ENCODE results near the gene LDLRAD4.

The LDLRAD4 gene

GRCh38 chr18:13201292-13201691 is 17.3 kb upstream of the LDLRAD4 start:
- TF ChIP-seq EP300 (IDR thresholded peaks at IDR 0.05; ENCODE audit: borderline replicate concordance) = no peak
- no peak for TF ChIP-seq NFIC (IDR thresholded peaks at IDR 0.05)
- no peak for TF ChIP-seq TAF1 (IDR thresholded peaks at IDR 0.05; ENCODE audit: low read depth)
- TF ChIP-seq FOXM1 (IDR thresholded peaks at IDR 0.05; ENCODE audit: borderline replicate concordance, low read depth) = no peak

GRCh38 chr18:13202571-13202970 is 16.0 kb upstream of the LDLRAD4 start:
- TF ChIP-seq MAX (IDR thresholded peaks at IDR 0.05) (no peak), RAD21 (IDR thresholded peaks at IDR 0.05; ENCODE audit: low read depth) (peak; percentile 38; the same call in 1 of the 2 replicates), REST (IDR thresholded peaks at IDR 0.05; ENCODE audit: low read depth) (peak; percentile 41; the same call in 1 of the 2 replicates)

GRCh38 chr18:13206301-13206700 is 12.3 kb upstream of the LDLRAD4 start:
- TF ChIP-seq NFIC (IDR thresholded peaks at IDR 0.05) = no peak
- TF ChIP-seq CEBPB (IDR thresholded peaks at IDR 0.05) = no peak
- no peak for TF ChIP-seq YY1 (IDR thresholded peaks at IDR 0.05; ENCODE audit: low read depth)
- TF ChIP-seq REST (IDR thresholded peaks at IDR 0.05; ENCODE audit: low read depth) = no peak
- no peak for TF ChIP-seq EP300 (IDR thresholded peaks at IDR 0.05; ENCODE audit: borderline replicate concordance)
- no peak for TF ChIP-seq TCF12 (IDR thresholded peaks at IDR 0.05; ENCODE audit: low read depth)
- TF ChIP-seq FOXM1 (IDR thresholded peaks at IDR 0.05; ENCODE audit: borderline replicate concordance, low read depth) = no peak

- no peak for TF ChIP-seq MAX (IDR thresholded peaks at IDR 0.05)
- TF ChIP-seq EP300 (IDR thresholded peaks at IDR 0.05; ENCODE audit: borderline replicate concordance) = no peak
- TF ChIP-seq USF1 (IDR thresholded peaks at IDR 0.05) = no peak
- no peak for TF ChIP-seq ZBTB7A (IDR thresholded peaks at IDR 0.05; ENCODE audit: low read depth)
- no peak for TF ChIP-seq TEAD4 (IDR thresholded peaks at IDR 0.05)
- TF ChIP-seq YY1 (IDR thresholded peaks at IDR 0.05; ENCODE audit: low read depth) = no peak
- TF ChIP-seq NFIC (IDR thresholded peaks at IDR 0.05) = no peak
- no peak for TF ChIP-seq FOXM1 (IDR thresholded peaks at IDR 0.05; ENCODE audit: borderline replicate concordance, low read depth)
- TF ChIP-seq CREB1 (IDR thresholded peaks at IDR 0.05; ENCODE audit: low read depth) = no peak
- TF ChIP-seq TCF12 (IDR thresholded peaks at IDR 0.05; ENCODE audit: low read depth) = no peak
- TF ChIP-seq EGR1 (IDR thresholded peaks at IDR 0.05) = no peak
Measured at GRCh38 chr18:13207294-13207693, 11.3 kb upstream of the LDLRAD4 start.

- TF ChIP-seq TEAD4 (IDR thresholded peaks at IDR 0.05) (no peak), TAF1 (IDR thresholded peaks at IDR 0.05; ENCODE audit: low read depth) (no peak), TCF12 (IDR thresholded peaks at IDR 0.05; ENCODE audit: low read depth) (no peak), NFIC (IDR thresholded peaks at IDR 0.05) (no peak), EP300 (IDR thresholded peaks at IDR 0.05; ENCODE audit: borderline replicate concordance) (no peak), YY1 (IDR thresholded peaks at IDR 0.05; ENCODE audit: low read depth) (no peak)
Measured at GRCh38 chr18:13211534-13211933, 7.0 kb upstream of the LDLRAD4 start.

GRCh38 chr18:13213036-13213795 is 5.3 kb upstream of the LDLRAD4 start:
- no peak for TF ChIP-seq CREB1 (IDR thresholded peaks at IDR 0.05; ENCODE audit: low read depth)
- TF ChIP-seq USF1 (IDR thresholded peaks at IDR 0.05) = no peak
- no peak for TF ChIP-seq TAF1 (IDR thresholded peaks at IDR 0.05; ENCODE audit: low read depth)
- TF ChIP-seq EP300 (IDR thresholded peaks at IDR 0.05; ENCODE audit: borderline replicate concordance) = no peak
- no peak for TF ChIP-seq TCF12 (IDR thresholded peaks at IDR 0.05; ENCODE audit: low read depth)
- TF ChIP-seq NFIC (IDR thresholded peaks at IDR 0.05) = no peak
- TF ChIP-seq MAX (IDR thresholded peaks at IDR 0.05) = no peak
